ENCODE results near the gene LRFN2.

Gene LRFN2

DNA sequence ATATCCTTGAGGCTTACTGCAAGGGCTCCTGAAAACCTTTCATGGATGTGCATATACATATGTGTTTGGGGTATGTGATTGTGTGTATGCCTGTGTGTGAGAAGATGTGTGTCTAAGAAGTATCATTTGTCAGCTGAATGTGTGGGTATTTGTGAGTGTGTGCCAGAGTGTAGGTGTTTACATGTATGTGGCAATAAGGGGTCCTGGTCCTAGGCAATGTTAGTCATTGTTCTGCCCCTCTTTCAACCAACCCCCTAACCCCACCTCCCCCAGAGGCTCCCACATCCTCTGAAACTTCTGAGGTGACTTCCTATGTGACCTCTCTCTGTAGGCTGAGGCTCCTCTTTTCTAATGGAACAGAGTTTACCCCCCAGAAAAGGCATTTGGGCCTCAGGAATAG, 186.4 kb downstream of the LRFN2 start:
- DNase-seq (ENCODE audit: low read depth in 2 of 2), result no peak

DNA sequence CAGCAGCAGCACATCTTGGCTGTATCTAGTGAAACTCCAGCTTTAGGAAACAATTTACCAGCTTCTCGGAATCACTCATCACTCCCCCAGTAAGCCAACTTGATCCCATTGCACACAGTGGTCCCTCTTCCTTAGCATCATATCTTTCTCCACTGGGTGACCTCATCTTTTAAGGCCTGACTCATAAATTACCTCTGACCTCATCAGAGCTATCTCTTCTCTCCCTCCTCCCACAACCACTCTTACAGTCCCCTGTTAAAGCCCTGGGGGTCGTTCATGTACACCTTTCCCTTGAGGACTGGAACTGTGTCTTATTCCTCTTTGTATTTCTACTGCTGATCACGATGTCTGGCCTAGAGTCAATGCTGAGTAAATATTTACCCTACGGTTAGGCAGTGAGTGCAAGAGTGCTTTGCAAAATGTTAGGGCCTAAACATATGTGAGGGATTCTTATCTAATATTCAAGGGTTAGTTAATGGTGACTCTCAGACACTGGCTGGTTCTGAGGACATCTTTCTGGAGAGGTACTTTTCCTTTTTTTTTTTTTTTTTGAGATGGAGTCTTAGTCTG, 187.2 kb downstream of the LRFN2 start:
- no peak for DNase-seq (ENCODE audit: low read depth in 2 of 2)

DNA sequence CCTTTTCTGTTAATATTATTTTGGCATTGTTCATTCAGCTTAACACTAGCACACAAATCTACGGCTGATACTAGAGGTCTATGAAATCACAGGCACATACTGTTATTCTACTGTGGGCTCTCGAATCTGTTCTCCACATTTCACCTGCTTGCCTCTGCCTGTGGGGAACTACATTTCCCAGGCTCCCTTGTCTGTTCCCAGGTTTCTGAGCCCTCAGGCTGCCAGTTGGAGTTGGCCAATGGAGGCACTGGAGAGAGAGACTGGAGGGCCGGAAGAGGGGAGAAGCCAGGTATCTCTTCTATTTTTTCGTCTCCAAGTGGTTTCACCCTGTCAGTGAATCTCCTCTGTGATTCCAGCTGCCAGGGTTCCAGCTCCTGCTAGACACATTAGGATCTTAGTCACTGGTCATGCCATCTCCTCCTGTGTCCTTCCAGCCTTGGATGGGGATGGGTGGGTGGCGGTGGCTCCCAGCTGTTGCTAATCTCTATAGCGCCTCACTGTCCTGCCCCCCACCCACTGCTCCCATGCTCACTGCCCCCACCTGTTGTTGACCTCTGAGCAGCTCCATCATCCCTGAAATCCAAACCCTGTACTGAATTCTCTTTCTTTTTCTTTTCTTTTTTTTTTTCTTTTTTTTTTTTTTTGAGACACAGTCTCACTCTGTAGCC, 188.2 kb downstream of the LRFN2 start:
- DNase-seq (ENCODE audit: low read depth in 2 of 2), result no peak

GRCh38 chr6:40398034-40398691, 189.0 kb downstream of the LRFN2 start:
- no peak for DNase-seq (ENCODE audit: low read depth in 2 of 2)

- no peak for DNase-seq (ENCODE audit: low read depth in 2 of 2)
Measured at GRCh38 chr6:40397287-40398033, 189.7 kb downstream of the LRFN2 start.

- no peak for DNase-seq (ENCODE audit: low read depth in 2 of 2)
Measured at GRCh38 chr6:40395698-40396076, 191.5 kb downstream of the LRFN2 start.

GRCh38 chr6:40395066-40395697, 192.0 kb downstream of the LRFN2 start:
- no peak for DNase-seq (ENCODE audit: low read depth in 2 of 2)

GRCh38 chr6:40394381-40394780, 192.8 kb downstream of the LRFN2 start:
- DNase-seq (ENCODE audit: low read depth in 2 of 2), result no peak

DNA sequence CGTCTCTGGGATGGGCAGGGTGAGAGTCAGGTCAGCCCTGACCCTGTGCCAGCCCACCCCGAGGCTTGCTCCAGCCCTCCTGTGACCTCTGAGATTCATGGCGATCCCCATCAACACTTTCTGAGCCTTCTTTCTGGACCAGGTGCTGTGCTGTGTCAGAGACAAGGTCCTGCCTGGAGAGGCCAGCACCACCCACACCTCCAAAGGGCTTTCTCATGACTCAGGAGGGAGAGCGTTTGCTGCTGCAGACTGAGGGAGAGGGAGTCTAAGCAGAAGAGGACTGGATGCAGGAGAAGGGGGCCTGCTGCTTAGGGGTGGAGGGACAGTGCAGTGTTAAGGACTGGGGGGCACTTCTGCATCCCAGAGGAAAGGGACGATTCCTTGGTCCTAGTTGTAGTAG, 193.5 kb downstream of the LRFN2 start:
- no peak for DNase-seq (ENCODE audit: low read depth in 2 of 2)

DNA sequence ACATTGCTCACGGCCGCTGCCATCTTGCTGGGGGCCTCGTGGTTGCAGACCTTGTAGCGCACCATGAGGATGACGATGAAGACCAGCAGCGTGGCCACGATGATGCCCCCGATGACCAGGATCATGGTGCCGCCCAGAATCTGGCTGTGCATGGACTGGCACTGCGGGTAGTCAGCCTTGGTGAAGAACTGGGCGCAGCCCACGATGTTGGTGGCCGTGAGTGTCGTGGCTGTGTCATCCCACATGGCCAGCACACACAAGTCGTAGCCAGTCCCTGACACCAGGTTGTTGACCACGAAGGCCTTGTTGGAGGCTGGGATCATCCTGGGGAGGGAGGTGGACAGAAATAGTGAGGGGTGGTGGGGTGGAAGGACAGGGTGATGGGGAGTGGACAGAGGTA, 194.6 kb downstream of the LRFN2 start:
- no peak for DNase-seq (ENCODE audit: low read depth in 2 of 2)

GRCh38 chr6:40391851-40392517, 195.2 kb downstream of the LRFN2 start:
- no peak for DNase-seq (ENCODE audit: low read depth in 2 of 2)

DNA sequence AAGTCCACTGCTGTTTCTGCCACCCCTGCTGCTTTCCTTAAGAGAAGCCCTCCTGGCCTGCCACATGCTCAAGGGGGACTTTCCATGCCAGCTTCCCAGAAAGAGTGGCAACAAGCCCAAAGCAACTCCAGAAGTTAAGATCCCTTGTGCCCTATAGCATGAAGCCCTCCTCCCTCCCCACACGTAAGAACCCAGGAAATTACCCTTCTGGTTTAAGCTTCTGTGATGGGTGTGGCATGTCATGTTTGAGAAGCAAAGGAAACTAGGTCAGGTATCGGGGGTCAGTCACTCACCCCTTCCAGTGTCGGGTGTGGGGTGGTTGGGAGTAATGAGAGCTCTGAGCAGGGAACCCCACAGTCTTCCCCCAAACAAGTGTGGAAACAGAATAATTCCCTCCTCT, 196.1 kb downstream of the LRFN2 start:
- no peak for DNase-seq (ENCODE audit: low read depth in 2 of 2)

GRCh38 chr6:40390144-40390800, 196.9 kb downstream of the LRFN2 start:
- no peak for DNase-seq (ENCODE audit: low read depth in 2 of 2)

DNA sequence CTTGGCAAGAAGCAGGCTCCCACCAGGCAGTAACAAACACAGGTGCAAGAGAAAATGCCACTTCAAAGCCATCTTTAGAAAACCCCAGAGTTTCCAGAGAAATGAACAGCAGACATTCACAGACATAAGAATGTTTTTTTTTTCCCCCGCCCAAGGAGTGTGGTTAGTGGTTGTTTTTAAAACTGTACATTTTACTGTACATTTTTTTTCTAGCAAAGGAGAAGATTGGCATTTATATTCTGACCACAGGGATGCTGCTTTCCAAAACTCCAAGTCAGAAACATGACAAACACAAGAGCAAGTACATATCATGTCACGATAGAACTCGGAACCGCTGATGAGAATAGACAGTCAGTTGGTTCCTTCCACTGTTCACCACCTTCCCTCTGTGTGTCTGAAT, 197.9 kb downstream of the LRFN2 start:
- no peak for DNase-seq (ENCODE audit: low read depth in 2 of 2)

DNA sequence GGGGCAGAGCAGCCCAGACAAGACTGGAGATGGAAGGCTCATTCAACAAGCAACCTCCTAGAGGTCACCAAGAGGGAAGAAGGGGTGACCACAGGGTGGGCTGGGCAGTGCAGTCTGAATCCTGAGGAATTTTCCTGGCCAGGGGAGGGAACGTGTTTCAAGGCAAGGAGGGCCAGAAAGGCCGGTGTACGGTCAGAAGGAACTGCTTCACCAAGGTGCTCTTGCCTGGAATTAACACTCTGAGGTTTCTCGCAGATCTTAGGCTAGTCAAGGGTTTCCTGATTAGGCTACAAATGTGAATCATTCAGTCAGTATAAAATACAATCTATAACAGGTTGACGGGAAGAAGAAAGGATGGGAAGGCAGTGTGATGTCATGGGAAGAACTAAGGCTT, 199.3 kb downstream of the LRFN2 start:
- no peak for DNase-seq (ENCODE audit: low read depth in 2 of 2)

GRCh38 chr6:40387127-40387870, 199.9 kb downstream of the LRFN2 start:
- no peak for DNase-seq (ENCODE audit: low read depth in 2 of 2)

DNA sequence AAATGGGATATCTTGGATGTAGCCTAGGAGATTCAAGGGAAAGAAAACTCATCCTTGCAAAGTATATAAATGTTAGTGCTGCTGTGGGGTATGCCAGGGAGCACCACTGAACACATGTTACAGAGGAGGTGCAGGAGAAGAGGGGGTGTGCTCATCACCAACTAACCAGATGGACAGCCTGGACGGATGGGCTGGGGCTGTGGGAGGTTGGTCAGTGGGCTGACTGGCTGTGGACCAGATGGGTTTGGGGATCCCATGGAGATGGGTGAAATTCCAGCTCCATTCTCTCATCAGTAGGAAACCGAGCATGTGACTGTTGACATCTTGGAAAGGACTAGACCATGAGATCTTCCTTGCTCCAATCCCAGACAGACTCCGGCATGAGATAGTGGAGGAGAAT, 201.0 kb downstream of the LRFN2 start:
- DNase-seq (ENCODE audit: low read depth in 2 of 2), result no peak

DNA sequence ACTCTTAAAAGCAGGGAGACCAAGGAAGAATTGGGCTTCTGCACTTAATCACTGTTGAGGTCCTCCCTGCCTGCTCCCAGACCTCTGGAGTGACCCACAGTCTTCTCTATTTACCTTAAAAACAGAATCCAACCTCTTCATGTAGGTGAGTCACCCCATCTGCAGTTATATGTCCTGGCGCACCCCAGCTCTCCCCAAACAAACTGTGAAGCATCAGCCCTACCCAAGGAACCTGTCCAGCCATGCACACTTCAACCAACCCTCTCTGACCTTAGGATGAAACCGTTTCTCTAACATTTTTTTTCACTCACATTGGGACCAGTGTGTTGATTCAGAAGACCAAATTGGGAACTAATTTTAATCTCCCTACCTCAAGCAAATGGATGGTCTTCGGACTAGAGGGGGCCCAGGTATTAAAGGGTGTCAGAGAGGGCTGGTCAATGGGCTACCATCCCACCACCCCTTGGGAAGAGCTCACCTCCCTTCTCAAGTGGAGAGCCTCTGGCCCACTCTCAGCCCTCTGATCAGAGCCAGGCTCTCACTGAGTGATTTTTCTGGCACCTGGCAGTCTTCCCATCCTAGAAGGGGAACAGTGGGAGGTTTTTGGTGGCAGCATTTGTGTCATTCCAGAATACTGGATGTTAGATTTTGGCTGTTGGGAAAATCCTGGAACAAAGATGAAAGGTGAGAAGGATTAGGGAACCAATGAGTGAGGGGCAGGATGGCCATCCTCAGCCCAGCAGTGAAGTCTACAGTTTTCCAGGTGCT, 203.6 kb downstream of the LRFN2 start:
- no peak for DNase-seq (ENCODE audit: low read depth in 2 of 2)

DNA sequence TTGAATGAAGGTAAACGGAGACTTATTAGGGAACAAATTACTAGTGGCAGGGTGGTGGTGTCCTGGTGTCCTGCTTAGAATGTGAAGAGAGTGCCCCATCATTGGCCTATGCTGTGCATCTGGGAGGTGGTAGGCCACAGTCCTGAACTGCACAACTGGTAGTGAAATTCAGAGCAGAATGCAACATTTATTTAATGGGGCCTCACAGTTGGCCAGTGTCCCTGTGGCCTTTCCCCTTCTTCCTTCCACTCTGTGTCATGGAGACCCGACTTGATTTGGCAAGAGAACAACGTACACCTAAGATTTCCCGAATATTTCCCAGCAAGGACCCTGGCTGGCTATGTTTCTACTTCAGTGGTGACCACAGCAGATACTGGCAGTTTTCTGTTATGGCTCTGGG, 206.9 kb downstream of the LRFN2 start:
- DNase-seq (ENCODE audit: low read depth in 2 of 2), result no peak

DNA sequence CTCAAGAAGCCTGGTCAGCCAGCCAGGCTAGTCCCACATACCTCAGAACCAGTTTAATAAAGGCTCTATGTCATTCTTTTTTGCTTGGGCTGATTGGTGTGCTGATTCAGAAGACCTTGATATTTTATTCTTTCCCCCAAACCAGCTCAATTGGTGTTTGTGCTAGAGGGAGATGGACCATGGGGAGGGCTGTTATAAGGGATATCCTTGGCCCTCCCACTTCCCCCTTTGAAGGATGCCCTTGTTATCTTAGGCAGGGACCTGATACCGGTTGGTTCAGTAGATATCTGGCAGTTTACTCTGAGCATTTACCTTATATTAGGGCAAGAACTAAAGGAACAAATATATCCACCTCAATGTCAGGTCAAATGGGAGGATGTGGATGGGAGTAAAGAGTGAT, 207.4 kb downstream of the LRFN2 start:
- no peak for DNase-seq (ENCODE audit: low read depth in 2 of 2)

All from stimulated activated CD8-positive, alpha-beta memory T cell treated with anti-CD3 and anti-CD28 coated beads, Interleukin-15, amount 100 ng/mL, for 48 hours (primary cell).